GM12878 (cell line): ENCODE data around the gene ATAD5.

Experiments
- KDM1A ChIP-seq: fragments of 200-600 bp; sonication (generic); IDR thresholded peaks from 2 replicates; pipeline ENCODE4 v1.6.1; 2016; ENCODE audit warnings: borderline replicate concordance
- SRF ChIP-seq, 2 experiments: IDR thresholded peaks; 2 replicates each; pipeline ENCODE4 v1.6.1; 2011; ENCODE audit warnings: low read depth in 2 of 2, low read length in 2 of 2, mild to moderate bottlenecking in 1 of 2, moderate library complexity in 1 of 2
- SUZ12 ChIP-seq: fragments of 200-600 bp; sonication (generic); IDR thresholded peaks from one replicate; pipeline ENCODE4 v1.6.1; 2018; ENCODE audit warnings: antibody characterized with exemption, mild to moderate bottlenecking; ENCODE audit not compliant: unreplicated experiment
- TF ChIP-seq, protein P1 (sequence below): IDR thresholded peaks from 2 replicates; pipeline ENCODE4 v1.6.1; 2012; ENCODE audit warnings: low read depth, low read length, improper control_type of control experiment
- TF ChIP-seq, protein P2 (sequence below): IDR thresholded peaks from 2 replicates; pipeline ENCODE4 v1.6.1; 2012; ENCODE audit warnings: mild to moderate bottlenecking, low read depth, low read length

DNA sequence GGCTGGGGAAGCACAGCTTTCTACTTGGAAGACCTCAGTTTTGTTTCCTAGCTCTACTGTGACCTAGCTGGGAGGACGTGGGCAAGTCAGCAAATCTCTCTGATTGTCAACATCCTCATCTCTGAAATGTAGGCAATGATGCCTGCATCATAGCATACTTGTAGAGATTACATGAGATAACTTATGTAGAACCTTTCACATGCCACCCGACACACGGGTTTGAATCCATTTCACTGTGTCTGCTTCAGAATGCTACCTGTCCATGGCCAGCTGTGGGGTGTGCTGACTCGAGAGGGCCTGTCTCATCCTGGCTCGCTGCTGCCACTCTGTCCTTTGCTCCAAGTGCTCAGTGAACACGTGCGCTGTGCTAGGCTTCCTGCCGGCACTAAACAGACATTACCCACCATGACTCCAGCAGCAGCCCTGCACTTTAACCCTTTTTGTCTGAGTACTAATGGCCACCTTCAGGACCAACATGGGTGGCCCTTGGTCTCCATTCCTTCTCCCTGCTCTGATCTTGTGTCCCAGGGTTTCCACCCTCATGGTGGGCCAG, 97.4 kb downstream of the ATAD5 start:
- TF ChIP-seq SUZ12 (no peak), SRF (IDR thresholded peaks at IDR 0.05; ENCODE audit: low read depth in 2 of 2, low read length in 2 of 2) (no peak), KDM1A (no peak)
- TF ChIP-seq, protein P1, sequence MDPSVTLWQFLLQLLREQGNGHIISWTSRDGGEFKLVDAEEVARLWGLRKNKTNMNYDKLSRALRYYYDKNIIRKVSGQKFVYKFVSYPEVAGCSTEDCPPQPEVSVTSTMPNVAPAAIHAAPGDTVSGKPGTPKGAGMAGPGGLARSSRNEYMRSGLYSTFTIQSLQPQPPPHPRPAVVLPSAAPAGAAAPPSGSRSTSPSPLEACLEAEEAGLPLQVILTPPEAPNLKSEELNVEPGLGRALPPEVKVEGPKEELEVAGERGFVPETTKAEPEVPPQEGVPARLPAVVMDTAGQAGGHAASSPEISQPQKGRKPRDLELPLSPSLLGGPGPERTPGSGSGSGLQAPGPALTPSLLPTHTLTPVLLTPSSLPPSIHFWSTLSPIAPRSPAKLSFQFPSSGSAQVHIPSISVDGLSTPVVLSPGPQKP: no peak
- TF ChIP-seq, protein P2, sequence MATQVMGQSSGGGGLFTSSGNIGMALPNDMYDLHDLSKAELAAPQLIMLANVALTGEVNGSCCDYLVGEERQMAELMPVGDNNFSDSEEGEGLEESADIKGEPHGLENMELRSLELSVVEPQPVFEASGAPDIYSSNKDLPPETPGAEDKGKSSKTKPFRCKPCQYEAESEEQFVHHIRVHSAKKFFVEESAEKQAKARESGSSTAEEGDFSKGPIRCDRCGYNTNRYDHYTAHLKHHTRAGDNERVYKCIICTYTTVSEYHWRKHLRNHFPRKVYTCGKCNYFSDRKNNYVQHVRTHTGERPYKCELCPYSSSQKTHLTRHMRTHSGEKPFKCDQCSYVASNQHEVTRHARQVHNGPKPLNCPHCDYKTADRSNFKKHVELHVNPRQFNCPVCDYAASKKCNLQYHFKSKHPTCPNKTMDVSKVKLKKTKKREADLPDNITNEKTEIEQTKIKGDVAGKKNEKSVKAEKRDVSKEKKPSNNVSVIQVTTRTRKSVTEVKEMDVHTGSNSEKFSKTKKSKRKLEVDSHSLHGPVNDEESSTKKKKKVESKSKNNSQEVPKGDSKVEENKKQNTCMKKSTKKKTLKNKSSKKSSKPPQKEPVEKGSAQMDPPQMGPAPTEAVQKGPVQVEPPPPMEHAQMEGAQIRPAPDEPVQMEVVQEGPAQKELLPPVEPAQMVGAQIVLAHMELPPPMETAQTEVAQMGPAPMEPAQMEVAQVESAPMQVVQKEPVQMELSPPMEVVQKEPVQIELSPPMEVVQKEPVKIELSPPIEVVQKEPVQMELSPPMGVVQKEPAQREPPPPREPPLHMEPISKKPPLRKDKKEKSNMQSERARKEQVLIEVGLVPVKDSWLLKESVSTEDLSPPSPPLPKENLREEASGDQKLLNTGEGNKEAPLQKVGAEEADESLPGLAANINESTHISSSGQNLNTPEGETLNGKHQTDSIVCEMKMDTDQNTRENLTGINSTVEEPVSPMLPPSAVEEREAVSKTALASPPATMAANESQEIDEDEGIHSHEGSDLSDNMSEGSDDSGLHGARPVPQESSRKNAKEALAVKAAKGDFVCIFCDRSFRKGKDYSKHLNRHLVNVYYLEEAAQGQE: no peak
